ENCODE data around the gene F5.

The F5 gene

DNA sequence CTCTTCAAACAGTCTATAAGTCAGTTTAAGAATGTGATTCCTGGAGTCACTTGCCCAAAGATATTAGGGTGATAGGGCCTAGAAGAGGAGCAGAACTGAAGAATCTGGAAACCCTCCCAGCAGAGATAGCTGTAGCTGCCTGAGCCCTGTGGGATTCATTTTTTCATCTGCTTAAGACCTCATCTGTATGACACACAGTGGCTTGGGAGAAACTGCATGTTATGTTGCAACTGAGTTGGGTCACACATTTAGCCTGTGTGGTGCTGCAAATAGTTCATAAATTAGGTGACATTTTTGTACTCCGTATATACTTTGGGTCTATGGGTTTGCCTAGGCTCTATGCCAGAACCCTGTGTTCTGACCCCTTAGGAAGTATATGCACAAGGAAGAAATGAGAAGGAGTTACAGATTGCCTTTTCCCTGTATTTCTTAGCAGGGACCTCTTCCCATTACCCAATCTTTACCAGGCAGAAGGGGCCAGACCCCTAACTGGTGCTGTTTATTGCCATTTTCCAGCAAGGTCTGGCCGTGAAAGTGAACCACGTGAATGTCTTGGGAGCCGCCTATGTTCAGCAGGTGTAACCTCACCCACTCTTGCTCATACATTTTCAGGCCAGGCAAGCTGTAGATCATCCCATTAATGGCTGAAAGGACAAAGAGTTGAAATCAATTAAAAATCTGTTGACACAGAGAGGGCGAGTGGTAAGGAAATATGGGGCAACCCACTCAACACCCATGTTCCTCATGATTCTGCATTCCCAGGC is 58.6 kb downstream of the F5 start:
- Histone ChIP-seq H3K9me3 (ENCODE audit: control insufficient read depth, low read length) (no peaks in the 10 kb centered on the region), H3K27ac (ENCODE audit: insufficient read depth, low read length, poor library complexity, severe bottlenecking) (no peak overlapping the region), H3K4me1 (ENCODE audit: control insufficient read depth, insufficient read depth, low read length, poor library complexity, severe bottlenecking) (no peaks in the 10 kb centered on the region), H3K27me3 (replicated peaks; ENCODE audit: control insufficient read depth, insufficient read depth, low read length, poor library complexity, severe bottlenecking) (no peaks in the 10 kb centered on the region), H3K36me3 (ENCODE audit: control insufficient read depth, insufficient read depth, low read length) (no peaks in the 10 kb centered on the region), H3K4me3 (ENCODE audit: insufficient read depth, low read depth, low read length, poor library complexity, severe bottlenecking) (no peak overlapping the region)
- DNase-seq = no peak

DNA sequence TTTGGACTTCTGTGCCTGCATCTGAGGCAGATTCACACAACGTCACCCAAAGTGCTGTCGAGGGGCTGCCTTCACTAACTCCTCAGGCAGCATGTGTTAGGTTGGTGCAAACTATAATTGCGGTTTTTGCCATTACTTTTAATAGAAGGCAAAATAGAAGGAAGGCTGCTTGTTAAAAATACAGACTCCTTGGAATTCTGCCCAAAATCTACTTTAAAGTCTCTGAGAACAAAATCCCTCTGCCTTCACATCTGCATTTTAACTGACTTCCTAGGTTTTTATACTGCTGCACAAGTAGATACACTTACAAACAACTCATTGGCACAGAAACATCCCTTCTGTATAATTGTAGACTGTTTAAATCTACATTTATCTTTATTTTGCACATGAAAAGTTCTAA is 59.3 kb downstream of the F5 start:
- no peaks in the 10 kb centered on the region for H3K27me3 ChIP-seq (replicated peaks; ENCODE audit: control insufficient read depth, insufficient read depth, low read length, poor library complexity, severe bottlenecking)
- no peak for DNase-seq
- no peak overlapping the region for H3K27ac ChIP-seq (ENCODE audit: insufficient read depth, low read length, poor library complexity, severe bottlenecking)
- H3K36me3 ChIP-seq (ENCODE audit: control insufficient read depth, insufficient read depth, low read length) = no peaks in the 10 kb centered on the region
- no peaks in the 10 kb centered on the region for H3K4me1 ChIP-seq (ENCODE audit: control insufficient read depth, insufficient read depth, low read length, poor library complexity, severe bottlenecking)
- no peak overlapping the region for H3K4me3 ChIP-seq (ENCODE audit: insufficient read depth, low read depth, low read length, poor library complexity, severe bottlenecking)
- no peaks in the 10 kb centered on the region for H3K9me3 ChIP-seq (ENCODE audit: control insufficient read depth, low read length)

DNA sequence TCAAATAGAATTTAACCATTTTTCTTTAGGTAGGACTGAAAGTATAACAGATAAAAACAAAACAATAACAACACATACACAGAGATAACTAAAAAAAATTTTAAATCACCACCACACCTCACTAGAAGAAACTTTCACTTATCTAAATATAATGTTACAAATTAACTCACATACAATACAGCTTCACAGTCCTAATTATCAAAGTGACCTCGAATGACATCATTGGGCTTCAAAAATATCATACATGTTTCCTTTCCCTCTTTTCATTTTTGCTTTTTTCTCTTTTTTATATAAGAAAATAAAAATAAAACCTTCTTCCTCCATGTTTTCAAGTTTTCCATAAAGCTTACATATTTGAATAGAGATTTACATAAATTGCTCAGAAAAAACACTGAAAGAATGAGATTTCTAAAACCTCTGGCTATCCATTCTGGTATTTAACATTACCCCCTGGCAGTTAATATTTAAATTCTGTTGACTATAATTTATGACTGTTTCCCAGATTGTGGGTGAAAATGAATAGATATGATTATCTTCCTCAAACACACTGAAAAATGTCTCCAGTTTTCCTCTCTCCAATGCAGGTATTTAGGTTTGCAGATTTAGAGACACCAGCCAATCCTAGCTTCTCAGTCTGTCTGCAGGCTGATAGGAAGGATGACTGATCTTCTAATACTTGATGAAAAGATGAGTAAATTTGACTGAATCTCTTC is 60.0 kb downstream of the F5 start:
- H3K27ac ChIP-seq (ENCODE audit: insufficient read depth, low read length, poor library complexity, severe bottlenecking) = no peak overlapping the region
- no peaks in the 10 kb centered on the region for H3K36me3 ChIP-seq (ENCODE audit: control insufficient read depth, insufficient read depth, low read length)
- H3K9me3 ChIP-seq (ENCODE audit: control insufficient read depth, low read length) = no peaks in the 10 kb centered on the region
- H3K27me3 ChIP-seq (replicated peaks; ENCODE audit: control insufficient read depth, insufficient read depth, low read length, poor library complexity, severe bottlenecking) = no peaks in the 10 kb centered on the region
- H3K4me3 ChIP-seq (ENCODE audit: insufficient read depth, low read depth, low read length, poor library complexity, severe bottlenecking) = no peak overlapping the region
- DNase-seq = no peak
- H3K4me1 ChIP-seq (ENCODE audit: control insufficient read depth, insufficient read depth, low read length, poor library complexity, severe bottlenecking) = no peaks in the 10 kb centered on the region

DNA sequence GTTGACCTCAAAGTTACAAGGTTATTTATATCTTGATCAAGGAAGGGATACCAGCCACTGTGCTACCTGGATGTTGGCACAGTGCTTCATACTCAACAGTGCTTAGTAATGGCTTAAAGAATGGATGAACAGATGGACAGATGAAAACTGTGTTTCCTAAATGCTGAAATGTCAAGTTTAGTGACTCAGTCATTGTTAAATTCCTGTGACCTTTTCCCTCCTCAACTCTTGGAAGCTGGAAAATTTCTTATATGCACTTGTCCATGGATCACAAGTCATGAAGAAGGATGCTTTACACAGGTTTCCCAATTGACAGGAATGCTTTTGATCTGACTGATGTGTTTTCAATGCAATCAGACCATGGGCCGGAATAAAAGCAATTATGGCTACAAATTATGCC is 60.9 kb downstream of the F5 start:
- Histone ChIP-seq H3K36me3 (ENCODE audit: control insufficient read depth, insufficient read depth, low read length) (no peaks in the 10 kb centered on the region), H3K4me1 (ENCODE audit: control insufficient read depth, insufficient read depth, low read length, poor library complexity, severe bottlenecking) (no peaks in the 10 kb centered on the region), H3K9me3 (ENCODE audit: control insufficient read depth, low read length) (no peaks in the 10 kb centered on the region), H3K27ac (ENCODE audit: insufficient read depth, low read length, poor library complexity, severe bottlenecking) (no peak overlapping the region), H3K27me3 (replicated peaks; ENCODE audit: control insufficient read depth, insufficient read depth, low read length, poor library complexity, severe bottlenecking) (no peaks in the 10 kb centered on the region), H3K4me3 (ENCODE audit: insufficient read depth, low read depth, low read length, poor library complexity, severe bottlenecking) (no peak overlapping the region)
- no peak for DNase-seq

DNA sequence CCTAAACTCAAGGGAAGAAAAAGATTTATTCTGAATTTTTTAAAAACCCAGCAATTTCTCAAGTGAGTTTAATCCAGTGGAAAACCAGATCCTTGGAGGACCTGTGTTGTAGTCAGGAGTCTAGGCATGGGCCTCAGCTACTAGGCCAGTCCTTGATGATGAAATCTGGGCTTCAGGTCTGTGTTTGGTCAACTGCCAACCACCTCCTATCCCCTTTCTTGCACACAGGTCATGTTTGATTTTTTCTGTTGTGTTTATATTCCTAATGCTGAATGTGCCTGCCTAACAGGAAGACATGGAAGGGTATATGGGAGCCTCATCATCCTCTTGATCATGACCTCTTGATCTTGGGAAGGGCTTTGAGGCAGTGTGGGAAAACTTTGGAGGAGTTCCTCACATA is 62.4 kb downstream of the F5 start:
- no peak for DNase-seq
- Histone ChIP-seq H3K27me3 (replicated peaks; ENCODE audit: control insufficient read depth, insufficient read depth, low read length, poor library complexity, severe bottlenecking) (no peaks in the 10 kb centered on the region), H3K4me3 (ENCODE audit: insufficient read depth, low read depth, low read length, poor library complexity, severe bottlenecking) (no peak overlapping the region), H3K9me3 (ENCODE audit: control insufficient read depth, low read length) (no peaks in the 10 kb centered on the region), H3K36me3 (ENCODE audit: control insufficient read depth, insufficient read depth, low read length) (no peaks in the 10 kb centered on the region), H3K4me1 (ENCODE audit: control insufficient read depth, insufficient read depth, low read length, poor library complexity, severe bottlenecking) (no peaks in the 10 kb centered on the region), H3K27ac (ENCODE audit: insufficient read depth, low read length, poor library complexity, severe bottlenecking) (no peak overlapping the region)

DNA sequence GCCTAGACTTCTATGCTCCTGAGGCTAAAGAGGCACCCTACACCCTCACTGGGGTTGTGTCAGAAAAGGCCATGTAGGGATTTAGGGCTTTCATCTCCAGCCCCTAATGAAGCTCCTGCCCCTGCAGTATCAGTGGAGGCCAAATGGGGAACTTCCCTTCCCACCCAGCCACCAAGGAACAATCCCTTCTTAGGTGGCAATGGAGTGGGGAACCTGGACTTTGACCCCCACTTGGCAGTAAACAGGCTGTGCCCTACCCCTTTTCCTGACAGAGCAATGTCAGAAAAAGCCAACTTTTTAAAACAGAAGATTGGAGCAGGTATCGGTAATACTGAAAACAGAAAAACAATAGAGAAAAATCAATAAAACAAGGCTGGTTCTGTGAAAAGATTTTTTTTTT is 65.1 kb downstream of the F5 start:
- no peaks in the 10 kb centered on the region for H3K9me3 ChIP-seq (ENCODE audit: control insufficient read depth, low read length)
- H3K27me3 ChIP-seq (replicated peaks; ENCODE audit: control insufficient read depth, insufficient read depth, low read length, poor library complexity, severe bottlenecking) = no peaks in the 10 kb centered on the region
- no peaks in the 10 kb centered on the region for H3K36me3 ChIP-seq (ENCODE audit: control insufficient read depth, insufficient read depth, low read length)
- no peaks in the 10 kb centered on the region for H3K4me1 ChIP-seq (ENCODE audit: control insufficient read depth, insufficient read depth, low read length, poor library complexity, severe bottlenecking)
- no peak for DNase-seq
- no peak overlapping the region for H3K4me3 ChIP-seq (ENCODE audit: insufficient read depth, low read depth, low read length, poor library complexity, severe bottlenecking)
- no peak overlapping the region for H3K27ac ChIP-seq (ENCODE audit: insufficient read depth, low read length, poor library complexity, severe bottlenecking)

DNA sequence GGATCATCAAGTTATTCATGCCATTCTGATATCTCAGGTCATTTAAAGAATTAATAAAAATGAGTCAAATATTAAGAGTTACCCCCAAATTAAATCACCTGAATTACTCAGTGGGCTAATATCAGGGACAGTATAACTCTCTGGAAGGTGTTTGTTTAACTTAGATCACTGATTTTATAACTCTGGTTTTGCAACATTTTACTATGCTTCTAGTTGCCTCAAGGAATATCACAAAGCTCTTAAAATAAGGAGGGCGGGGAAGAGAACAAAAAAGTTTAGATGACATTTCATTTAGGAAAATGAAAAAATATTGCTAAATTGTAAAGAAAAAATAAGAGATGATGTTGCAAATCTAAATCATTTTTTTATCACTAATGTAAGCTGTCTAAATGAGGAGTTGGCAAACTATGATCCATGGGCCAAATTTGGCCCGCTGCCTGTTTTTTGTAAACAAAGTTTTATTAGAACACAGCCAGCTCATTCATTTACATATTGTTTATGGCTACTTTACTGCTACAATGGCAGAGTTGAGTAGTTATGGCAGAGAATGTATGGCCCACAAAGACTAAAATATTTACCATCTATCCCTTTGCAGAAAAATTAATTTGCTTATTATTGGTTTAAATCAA is 68.6 kb downstream of the F5 start:
- H3K36me3 ChIP-seq (ENCODE audit: control insufficient read depth, insufficient read depth, low read length) = no peaks in the 10 kb centered on the region

DNA sequence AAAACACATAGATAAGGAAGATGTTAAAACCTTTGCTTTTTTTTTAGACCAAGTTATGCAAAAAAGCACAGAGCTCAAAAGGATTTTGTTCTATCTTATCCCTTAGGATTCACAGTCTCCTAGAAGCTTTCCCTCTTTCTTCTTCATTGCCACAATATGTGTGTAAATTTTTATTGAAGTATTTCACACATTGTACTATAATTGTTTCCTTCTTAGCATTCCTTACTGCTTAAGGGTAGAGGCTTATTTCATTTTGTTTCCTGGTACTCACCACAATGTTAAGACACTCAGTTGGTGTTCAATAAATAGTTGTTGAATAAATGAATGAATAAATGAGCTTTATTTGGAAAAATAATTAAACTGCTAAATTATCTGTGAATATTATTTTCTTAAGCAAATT is 70.6 kb downstream of the F5 start:
- no peaks in the 10 kb centered on the region for H3K4me1 ChIP-seq (ENCODE audit: control insufficient read depth, insufficient read depth, low read length, poor library complexity, severe bottlenecking)

More for the DNA sequence above, 68.6 kb downstream of the F5 start:
- Histone ChIP-seq H3K4me1 (ENCODE audit: control insufficient read depth, insufficient read depth, low read length, poor library complexity, severe bottlenecking) (no peaks in the 10 kb centered on the region), H3K27me3 (replicated peaks; ENCODE audit: control insufficient read depth, insufficient read depth, low read length, poor library complexity, severe bottlenecking) (no peaks in the 10 kb centered on the region), H3K9me3 (ENCODE audit: control insufficient read depth, low read length) (no peaks in the 10 kb centered on the region), H3K4me3 (ENCODE audit: insufficient read depth, low read depth, low read length, poor library complexity, severe bottlenecking) (no peak overlapping the region), H3K27ac (ENCODE audit: insufficient read depth, low read length, poor library complexity, severe bottlenecking) (no peak overlapping the region)
- no peak for DNase-seq

DNA sequence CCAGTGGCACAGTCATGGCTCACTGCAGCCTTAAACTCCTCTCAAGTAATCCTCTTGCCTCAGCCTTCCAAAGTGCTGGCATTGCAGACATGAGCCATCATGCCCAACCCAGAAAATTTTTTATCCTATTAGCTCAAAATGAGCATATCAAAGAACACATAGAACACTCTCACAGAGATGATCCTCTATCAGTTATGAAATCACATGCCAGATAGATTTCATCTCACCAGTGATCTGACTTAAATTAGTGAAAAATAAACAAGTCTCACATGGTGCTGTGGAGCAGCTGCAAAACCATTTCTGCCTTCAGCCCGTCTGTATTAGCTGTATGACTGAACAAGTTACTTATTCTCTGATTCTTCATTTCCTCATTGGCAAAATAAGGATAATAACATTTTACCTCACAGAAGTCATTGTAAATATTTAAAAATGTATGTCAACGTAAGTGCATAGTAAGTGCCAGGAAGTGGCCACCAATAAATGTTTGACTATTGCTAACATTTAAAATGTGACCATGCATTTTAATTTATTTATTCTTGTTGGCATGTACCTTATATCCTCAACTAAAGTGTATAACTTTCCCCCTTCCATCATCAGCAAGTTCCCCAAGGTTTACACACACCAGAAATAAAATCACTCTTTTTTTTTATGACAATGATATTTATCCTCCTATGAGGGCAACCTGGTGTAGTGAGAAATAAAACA is 71.6 kb downstream of the F5 start:
- Histone ChIP-seq H3K27me3 (replicated peaks; ENCODE audit: control insufficient read depth, insufficient read depth, low read length, poor library complexity, severe bottlenecking) (no peaks in the 10 kb centered on the region), H3K9me3 (ENCODE audit: control insufficient read depth, low read length) (no peaks in the 10 kb centered on the region), H3K4me1 (ENCODE audit: control insufficient read depth, insufficient read depth, low read length, poor library complexity, severe bottlenecking) (no peaks in the 10 kb centered on the region), H3K27ac (ENCODE audit: insufficient read depth, low read length, poor library complexity, severe bottlenecking) (no peak overlapping the region), H3K36me3 (ENCODE audit: control insufficient read depth, insufficient read depth, low read length) (no peaks in the 10 kb centered on the region), H3K4me3 (ENCODE audit: insufficient read depth, low read depth, low read length, poor library complexity, severe bottlenecking) (no peak overlapping the region)
- DNase-seq = no peak

More for the DNA sequence above, 70.6 kb downstream of the F5 start:
- DNase-seq = no peak
- H3K9me3 ChIP-seq (ENCODE audit: control insufficient read depth, low read length) = no peaks in the 10 kb centered on the region
- no peaks in the 10 kb centered on the region for H3K36me3 ChIP-seq (ENCODE audit: control insufficient read depth, insufficient read depth, low read length)
- no peaks in the 10 kb centered on the region for H3K27me3 ChIP-seq (replicated peaks; ENCODE audit: control insufficient read depth, insufficient read depth, low read length, poor library complexity, severe bottlenecking)
- no peak overlapping the region for H3K4me3 ChIP-seq (ENCODE audit: insufficient read depth, low read depth, low read length, poor library complexity, severe bottlenecking)
- H3K27ac ChIP-seq (ENCODE audit: insufficient read depth, low read length, poor library complexity, severe bottlenecking) = no peak overlapping the region

Measured in effector memory CD4-positive, alpha-beta T cell (primary cell).